H4 (cell line): ENCODE results near the gene REXO1. TPM values are rescaled to one million over a fixed set of nuclear protein-coding genes. Genes with fewer than 3 reads are reported as not detected.
A peak's percentile ranks its signal among the peaks of the same experiment; 100 is the strongest.

Source experiments
- DNase-seq: peaks from one replicate; pipeline ENCODE4 v3.0.0-alpha.2; 2015; ENCODE audit warnings: low spot score
- total RNA-seq: library from RNA; depleted of rRNA; stranded (reverse); fragments of >200 nt; shearing (Covaris generic); gene quantifications from 2 replicates; pipeline ENCODE4 v1.2.3, GENCODE V29; 2014

REXO1 gene
- total RNA-seq, 1 experiment from 2014 or later = 4.2 TPM

GRCh38 chr19:1790054-1790792 is 58.1 kb downstream of the REXO1 start:
- DNase-seq = no peak

DNA sequence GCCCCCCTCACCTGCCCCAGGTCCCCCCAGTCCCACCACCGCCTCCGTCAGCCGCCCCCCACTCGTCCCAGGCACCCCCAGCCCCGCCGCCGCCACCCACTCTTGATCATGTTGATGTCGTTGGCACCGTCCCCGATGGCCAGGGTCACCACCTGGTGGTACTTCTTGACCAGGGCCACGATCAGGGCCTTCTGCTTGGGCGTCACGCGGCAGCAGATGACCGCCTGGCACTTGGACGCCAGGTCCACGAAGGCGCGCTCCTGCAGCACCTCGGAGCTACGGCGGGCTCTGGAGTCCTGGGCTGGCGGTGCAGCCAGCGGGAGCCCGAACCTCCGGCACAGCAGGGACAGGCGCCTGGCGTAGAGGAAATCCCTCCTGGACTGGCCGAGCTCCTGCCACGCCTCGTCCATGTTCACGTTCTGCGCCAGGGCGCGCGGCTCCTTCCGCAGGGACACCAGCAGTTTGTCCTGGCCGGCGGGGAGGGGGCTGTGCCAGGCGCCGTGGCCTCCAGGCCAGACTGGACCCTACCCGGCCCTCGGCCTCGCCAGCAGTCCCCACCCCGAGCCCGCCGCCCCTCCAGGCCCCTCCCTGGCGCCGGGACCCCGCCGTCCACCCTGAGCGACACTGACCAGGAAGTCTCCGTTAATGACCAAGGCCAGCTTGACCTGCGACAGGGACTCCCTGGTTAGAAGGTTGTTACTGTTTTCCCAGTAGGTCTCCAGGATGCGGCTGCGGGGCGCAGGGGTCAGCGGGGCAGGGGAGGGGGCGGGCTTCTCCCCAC is 58.8 kb downstream of the REXO1 start:
- DNase-seq = no peak

DNA sequence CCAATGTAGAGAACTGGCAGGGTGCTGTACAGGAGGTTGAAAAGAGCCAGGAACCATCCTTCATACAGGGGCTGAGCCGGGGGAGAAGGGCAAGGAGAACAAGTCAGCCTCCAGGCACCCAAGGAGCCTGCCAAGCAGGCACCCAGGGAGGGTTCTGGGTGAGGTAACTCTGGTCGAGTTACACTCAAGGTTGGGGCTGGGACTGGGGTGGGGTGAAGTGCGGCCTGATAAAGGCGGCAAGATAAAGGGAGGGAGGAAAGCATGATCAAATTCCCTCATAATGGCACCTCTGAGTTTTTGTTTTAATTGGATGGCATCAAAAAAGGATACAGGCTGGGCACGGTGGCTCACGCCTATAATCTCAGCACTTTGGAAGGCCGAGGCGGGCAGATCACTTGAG is 61.2 kb downstream of the REXO1 start:
- no peak for DNase-seq

GRCh38 chr19:1786668-1787067 is 61.6 kb downstream of the REXO1 start:
- no peak for DNase-seq

- DNase-seq = no peak
These were observed 63.0 kb downstream of the REXO1 start for GRCh38 chr19:1785310-1785709.

DNA sequence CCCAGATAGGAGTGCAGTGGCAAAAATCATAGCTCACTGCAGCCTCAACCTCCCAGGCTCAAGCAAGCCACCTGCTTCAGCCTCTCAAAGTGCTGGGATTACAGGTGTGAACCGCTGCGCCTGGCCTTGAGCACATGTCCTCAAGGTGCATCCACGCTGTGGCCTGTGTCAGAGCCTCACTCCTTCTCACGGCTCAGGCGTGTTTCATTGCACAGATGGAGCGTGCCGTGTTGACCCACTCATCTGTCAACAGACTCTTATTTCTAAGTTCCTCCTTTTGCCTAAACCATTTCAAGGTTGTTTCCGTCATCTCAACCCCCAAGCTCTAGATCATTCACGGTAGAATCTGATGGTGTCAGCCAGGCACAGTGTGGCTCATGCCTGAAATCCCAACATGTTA is 64.4 kb downstream of the REXO1 start:
- no peak for DNase-seq

- DNase-seq = no peak
These were observed 64.9 kb downstream of the REXO1 start for GRCh38 chr19:1783354-1783753.

- DNase-seq = no peak
These were observed 65.8 kb downstream of the REXO1 start for GRCh38 chr19:1782521-1782920.

DNA sequence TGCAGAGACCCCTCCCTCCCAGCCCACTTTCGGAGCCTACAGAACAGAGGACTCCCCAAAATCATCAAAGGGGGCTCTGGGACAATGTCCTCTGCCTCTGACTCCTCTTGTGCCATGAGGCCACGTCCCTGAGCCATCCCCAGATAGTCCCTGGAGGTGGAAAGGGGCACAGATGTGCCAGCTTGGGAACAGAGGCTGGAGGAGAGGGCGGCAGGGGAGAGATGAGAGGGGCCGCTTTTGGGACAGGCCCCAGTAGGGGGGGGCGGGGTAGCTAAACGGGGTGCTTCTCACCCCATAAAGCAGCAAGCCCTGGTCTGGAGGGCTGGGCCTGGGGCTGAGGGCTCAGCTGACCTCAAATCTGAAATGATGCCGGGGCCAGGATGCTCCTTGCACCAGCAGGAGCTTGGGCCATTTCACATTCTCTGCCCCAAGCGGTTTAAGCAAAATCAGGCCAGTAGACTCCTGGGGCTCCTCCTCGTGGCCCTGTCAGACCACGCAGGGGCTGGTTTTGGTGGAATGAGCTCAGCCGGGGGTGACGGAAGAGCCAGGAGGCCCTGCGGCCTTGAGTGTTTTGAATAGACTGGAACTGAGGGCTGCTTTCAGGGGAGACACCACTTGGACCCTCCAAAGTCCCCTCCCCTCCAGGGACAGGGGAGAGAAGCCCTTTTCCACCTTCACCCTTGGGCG is 67.9 kb downstream of the REXO1 start:
- no peak for DNase-seq

- DNase-seq = no peak
These were observed 68.7 kb downstream of the REXO1 start for GRCh38 chr19:1779574-1779973.

DNA sequence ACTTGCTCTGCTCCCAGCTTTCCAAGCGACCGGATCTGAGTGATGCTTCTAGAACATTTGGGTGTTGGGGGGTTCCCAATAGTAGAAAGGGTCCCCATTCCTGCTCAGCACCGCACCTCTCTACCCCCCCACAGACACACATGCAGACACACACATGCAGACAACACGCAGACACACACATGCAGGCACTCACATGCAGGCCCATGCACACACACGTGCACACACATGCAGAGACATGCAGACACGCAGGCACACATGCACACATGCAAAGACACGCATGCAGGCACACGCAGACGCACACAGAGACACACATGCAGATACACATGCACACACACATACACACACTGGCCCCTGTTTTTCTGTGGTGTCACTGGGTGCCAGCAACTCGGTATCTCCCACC is 71.1 kb downstream of the REXO1 start:
- no peak for DNase-seq

DNA sequence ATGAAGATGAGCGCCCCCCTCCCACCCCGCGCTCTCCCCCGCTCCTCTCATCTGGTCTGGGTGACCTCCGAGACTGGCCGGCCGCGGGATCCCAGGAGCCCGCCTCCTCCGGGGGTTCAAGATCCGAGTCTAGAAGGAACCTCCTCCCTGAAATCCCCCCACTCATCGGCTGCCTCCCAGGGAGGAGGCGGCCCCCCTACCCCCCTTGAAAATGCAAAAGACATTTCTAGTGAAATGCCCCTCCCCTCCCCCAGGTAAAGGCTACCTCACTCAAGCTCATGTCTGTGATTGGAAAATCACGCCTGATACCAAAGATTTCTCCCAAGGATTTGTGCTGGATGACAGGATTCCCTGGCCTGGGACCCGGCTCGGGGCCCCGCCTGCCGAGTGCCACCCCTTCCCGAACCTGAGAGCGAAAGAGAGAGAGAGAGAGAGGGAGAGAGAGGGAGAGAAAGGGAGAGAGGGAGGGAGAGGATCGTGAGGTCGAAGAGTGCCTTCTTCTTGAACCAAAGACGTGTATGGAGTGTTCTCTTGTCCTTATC is 71.6 kb downstream of the REXO1 start:
- no peak for DNase-seq

DNA sequence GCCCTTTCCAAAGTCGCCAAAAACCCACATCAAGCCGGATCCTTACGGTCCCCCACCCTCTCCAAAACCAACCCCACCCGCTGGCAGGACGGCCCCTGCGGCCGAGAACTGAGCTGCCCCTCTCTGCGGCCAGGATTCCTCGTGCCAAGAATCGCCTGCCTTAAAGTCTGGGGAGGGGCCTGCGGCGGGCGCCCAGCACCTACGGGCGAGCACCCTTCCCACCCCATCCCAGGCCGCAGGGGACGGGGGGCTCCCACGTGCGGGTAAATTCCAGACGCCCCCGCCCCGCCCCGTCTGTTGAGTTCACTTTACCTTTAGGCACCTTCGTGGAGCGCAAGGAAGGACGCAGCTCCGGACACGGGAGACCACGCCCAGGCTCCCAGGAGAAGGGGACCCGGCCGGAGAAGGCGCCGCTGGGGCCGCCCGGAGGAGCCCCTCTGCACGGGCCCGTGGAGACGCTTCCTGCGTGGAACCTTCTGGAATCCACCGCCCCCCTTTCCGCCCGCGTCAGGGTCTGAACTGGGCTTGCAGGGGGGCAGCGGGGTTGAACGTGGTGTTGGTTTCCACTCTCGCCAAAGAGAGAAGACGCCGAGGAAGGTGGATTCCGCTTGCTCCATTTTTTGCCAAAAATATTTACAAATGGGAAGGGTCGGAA is 72.2 kb downstream of the REXO1 start:
- DNase-seq = no peak

- no peak for DNase-seq
These were observed 73.1 kb downstream of the REXO1 start for GRCh38 chr19:1774989-1775772.

- peak; percentile 77 for DNase-seq
These were observed 75.1 kb downstream of the REXO1 start for GRCh38 chr19:1773184-1773583.

DNA sequence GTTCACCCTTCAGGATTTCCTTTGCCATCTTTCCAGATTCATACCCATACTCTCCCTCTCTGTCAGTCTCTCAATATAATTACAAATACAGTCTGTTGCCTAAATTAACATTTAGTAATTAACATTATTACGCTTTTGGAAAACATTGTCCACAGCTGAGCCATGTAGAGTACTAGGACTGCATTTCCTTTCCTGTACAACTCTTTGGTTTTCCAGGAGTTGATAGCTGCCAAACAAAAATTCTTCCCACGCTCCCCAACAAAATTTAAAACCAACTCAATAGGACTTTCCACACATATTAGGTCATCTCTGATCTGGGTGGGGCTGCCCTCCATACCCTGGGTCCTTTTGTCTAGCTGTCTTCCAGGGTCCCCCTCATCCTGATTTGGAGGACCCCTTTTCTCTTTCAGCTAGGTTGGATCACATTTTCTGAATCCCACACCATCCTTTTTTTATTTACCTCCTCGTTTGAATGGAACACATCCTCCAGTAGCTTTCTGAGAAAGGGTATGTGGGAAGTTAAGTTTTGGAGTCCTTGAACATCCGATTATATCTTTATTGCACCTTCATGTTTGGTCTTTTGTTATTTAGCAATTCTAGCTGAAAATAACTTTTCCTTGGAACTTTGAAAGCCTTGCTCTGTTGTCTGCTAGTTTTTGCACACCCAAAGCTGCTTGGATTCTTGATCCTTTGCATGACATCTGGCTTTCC is 77.3 kb downstream of the REXO1 start:
- DNase-seq = no peak

GRCh38 chr19:1769645-1769985 is 78.7 kb downstream of the REXO1 start:
- DNase-seq = no peak

- DNase-seq = no peak
These were observed 79.2 kb downstream of the REXO1 start for GRCh38 chr19:1768918-1769644.

DNA sequence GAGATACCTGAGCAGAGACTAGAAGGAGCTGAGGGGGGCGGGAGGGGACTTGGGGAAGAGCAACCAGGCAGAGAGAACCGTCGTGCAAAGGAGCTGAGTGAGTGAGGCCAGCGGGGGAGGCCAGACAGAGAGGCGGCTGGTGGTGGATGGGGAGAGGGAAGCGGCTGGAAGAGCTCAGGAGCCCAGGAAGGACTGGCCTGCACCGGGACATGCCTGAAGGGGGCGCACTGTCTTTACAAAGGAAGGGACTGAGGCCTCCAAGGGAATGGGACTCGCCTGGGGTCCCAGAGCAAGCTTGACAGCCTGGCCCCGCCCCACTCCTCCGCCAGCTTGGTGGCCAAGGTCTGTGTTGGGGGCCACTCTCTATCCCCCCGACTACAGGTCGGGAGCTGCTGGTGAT is 80.0 kb downstream of the REXO1 start:
- DNase-seq = no peak

DNA sequence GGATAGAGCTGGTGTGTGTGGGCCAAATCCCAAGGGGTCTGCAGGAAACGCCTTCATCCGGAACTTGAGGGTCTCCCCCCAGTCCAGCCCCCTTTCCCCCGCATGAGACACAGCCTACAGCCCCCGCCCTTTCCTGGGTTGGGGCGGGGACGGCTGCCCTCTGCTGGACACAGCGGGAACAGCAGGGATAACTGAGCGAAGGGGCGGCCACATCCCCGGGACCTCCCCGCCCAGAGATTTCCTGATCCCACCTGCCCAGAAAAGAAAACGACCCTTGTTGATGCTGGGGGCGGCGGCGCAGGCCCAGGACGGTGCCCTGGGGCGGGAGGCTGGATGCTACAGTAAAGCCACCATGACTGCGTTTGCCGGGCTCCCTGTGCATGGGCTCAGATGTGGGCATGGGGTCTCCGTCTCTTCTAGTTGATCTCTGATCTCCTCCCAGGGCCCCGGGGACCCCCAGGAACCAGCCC is 80.8 kb downstream of the REXO1 start:
- DNase-seq = no peak
